ENCODE measurements around the gene PFN3. TPM values are rescaled to one million over a fixed set of nuclear protein-coding genes. Genes with fewer than 3 reads are reported as not detected.
A peak's percentile ranks its signal among the peaks of the same experiment; 100 is the strongest.

Gene PFN3
- polyA plus RNA-seq, 3 donors: not detected

DNA sequence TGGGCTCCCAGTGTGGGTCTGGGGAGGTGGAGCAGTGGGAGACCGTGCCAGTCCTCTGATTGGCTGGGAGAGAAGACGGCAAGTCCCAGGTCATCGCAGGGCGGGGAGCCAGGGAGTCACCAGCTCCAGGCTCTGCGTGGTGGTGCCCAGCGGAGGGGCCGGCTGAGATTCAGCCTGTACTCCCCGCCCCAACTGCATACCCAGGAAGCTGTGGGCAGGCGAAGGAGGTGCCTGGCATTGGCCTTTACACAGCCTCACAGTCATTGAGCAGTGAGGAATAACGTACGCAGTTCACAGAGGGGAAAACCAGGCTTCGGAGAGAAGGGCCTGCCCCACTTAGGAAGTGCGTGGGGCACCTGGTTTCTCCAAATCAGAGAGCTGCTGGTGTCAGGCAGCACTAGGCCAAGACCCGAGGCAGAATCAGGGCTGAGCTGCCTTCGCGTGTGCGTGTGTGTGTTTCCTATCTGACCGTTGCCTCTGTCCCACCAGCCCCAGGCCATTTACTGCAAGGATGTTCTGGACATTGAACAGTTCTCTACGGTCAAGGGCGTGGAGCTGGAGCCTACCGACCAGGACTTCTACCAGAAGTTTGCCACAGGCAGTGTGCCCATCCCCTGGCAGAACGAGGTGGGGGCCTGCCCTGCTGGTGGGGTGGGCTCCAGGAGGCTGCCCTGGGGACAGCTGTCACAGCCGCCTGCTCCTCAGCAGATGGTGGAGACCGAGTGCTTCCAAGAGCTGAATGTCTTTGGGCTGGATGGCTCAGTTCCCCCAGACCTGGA lies 39.9 kb upstream of the PFN3 start:
- 87 to 89% (median 87%) methylated on average over 24 of the region's 24 CpGs for WGBS, 3 donors
- no peak overlapping the region for H3K27ac ChIP-seq (ENCODE audit: low read depth, low read length)

DNA sequence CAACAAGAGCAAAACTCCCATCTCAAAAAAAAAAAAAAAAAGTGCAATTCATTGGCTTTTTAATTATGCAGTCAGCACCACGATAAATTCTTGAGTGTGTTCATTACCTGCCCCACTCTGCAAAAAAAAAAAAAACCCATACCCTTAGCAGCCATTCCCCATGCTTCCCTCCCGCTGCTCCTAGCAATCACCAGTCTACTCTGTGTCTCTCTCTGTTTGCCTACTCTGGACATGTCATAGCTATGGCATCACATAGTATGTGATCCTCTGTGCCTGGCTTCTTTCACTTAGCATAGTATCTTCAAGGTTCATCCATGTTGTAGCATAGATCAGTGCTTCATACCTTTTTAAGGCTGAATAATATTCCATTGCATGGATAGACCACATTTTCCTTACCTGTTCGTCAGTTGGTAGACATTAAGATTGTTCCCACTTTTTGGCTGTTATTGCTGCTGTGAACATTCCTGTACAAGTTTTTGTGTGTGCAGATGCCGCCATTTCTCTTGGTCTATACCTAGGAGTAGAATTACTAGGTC lies 39.1 kb upstream of the PFN3 start:
- WGBS, 3 donors: 95 to 97% (median 97%) methylated on average over 4 of the region's 4 CpGs
- H3K27ac ChIP-seq (ENCODE audit: low read depth, low read length): no peak overlapping the region

DNA sequence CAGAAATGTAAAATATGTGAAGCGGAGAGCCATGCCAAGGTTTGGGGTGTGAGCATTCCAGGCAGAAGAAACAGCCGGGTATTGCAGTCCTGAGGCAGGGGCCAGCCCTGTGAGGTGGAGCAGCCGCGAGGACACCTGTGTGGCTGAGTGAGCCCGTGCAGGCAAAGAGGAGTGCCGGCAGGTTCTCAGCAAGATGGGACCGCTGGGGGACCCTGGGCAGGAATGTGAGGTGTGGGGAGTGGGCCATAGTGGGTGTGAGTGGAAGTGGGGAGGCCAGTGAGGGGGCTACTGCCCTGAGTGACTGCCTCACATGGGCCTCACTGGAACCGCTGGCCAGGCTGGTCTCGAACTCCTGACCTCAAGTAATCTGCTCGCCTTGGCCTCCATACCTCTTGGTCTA lies 38.0 kb upstream of the PFN3 start:
- no peak overlapping the region for H3K27ac ChIP-seq (ENCODE audit: low read depth, low read length)
- 92 to 94% (median 93%) methylated on average over 10 of the region's 10 CpGs for WGBS, 3 donors

DNA sequence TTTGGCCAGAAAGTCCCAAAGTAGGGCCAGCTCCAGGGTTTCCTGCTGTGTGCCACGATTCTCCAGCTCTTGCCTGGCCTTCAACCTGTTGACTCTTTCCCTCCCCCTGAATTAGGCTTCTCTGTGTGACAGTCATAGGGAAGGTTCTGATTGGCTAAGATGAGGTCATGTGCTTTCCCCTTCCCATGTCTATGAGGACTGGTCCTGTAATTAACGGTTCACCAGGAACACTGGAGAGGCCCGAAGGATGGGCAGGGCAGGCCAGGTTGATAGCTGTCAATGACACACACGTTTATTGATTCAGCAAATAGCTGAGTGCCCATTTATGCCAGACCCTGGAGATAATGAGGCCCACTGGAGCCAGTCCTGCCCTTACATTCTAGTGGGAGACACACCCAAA lies 37.2 kb upstream of the PFN3 start:
- 61 to 79% (median 79%) methylated on average over 4 of the region's 4 CpGs for WGBS, 3 donors
- no peak overlapping the region for H3K27ac ChIP-seq (ENCODE audit: low read depth, low read length)

DNA sequence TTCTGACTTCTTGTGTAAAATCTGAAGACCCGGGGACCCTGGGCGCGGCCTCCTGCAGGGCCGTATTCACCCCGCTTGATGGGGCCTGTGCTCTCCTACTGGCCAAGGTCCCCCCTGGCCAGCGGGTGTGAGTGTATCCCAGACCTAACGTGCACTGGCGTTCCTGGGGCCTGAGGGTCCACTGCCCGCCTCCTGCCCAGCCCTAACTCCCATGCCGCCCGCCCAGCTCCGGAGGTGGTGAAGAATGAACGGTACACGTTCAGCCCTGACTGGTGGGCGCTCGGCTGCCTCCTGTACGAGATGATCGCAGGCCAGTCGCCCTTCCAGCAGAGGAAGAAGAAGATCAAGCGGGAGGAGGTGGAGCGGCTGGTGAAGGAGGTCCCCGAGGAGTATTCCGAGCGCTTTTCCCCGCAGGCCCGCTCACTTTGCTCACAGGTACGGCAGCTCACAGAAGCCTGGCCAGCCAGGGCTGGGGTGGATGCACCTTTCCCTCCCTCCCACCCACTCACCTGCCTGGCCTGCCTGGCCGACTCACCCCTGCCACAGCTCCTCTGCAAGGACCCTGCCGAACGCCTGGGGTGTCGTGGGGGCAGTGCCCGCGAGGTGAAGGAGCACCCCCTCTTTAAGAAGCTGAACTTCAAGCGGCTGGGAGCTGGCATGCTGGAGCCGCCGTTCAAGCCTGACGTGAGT lies 35.5 kb upstream of the PFN3 start:
- 96 to 97% (median 97%) methylated on average over 36 to 37 of the region's 37 CpGs for WGBS, 3 donors

DNA sequence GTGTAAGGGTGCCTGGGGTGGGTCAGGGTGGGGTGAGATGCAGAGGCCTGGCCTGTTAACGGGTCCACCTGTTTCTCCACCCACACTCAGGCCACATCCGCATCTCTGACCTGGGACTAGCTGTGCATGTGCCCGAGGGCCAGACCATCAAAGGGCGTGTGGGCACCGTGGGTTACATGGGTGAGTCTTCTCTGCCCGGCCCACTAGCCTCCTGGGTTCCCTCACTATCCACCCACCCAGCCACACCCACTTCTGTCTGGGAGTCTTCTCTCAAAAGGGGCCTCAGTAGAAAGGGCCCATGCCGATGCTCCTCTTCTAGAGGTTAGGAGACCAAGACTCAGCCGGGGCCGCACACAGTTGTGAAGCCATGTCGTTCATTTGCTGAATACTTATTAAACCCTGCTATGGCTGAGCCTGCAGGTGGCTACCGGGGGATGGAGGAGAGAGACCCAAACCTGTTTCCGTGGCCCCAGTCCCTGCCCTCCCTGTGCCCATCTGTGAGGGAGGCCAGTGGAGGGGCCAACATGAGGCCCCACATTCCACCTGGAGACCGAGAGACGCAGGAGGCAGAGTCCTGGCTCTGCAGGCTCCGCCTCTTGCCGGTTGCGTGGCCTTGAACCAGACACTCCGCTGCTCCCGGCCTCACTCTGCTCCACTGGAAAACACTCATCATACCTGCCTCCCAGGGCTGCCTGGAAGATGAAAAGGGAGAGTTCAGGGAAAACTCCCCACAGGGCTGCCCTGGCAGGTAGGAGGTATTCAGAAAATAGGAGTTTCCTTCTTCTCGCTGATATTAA lies 34.7 kb upstream of the PFN3 start:
- H3K27ac ChIP-seq (ENCODE audit: low read depth, low read length): no peak overlapping the region
- WGBS, 3 donors: 88 to 96% (median 92%) methylated on average over 20 of the region's 20 CpGs

More for the DNA sequence above, 35.5 kb upstream of the PFN3 start:
- H3K27ac ChIP-seq (ENCODE audit: low read depth, low read length): no peak overlapping the region

DNA sequence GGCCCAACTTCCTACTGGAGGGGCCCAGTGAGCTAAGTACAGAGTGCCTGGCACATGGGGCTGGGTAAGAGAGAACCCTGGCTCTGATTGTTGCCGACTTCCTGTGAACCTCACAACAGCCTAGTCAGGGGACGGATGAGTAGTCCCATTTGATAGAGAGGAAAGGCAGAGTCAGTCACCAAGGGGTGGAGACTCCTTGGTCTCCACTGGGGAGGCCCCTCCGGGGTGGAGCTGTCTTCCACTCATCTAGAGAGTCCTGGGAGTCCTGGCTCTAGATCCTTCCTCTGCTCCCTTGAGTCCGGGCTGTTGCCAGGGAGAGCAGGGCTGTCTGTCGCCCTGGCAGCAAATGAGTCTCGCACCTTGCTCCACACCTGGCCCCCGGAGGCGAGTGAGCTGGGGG lies 34.0 kb upstream of the PFN3 start:
- WGBS, 3 donors: 87 to 89% (median 87%) methylated on average over 8 of the region's 8 CpGs
- H3K27ac ChIP-seq (ENCODE audit: low read depth, low read length): no peak overlapping the region

DNA sequence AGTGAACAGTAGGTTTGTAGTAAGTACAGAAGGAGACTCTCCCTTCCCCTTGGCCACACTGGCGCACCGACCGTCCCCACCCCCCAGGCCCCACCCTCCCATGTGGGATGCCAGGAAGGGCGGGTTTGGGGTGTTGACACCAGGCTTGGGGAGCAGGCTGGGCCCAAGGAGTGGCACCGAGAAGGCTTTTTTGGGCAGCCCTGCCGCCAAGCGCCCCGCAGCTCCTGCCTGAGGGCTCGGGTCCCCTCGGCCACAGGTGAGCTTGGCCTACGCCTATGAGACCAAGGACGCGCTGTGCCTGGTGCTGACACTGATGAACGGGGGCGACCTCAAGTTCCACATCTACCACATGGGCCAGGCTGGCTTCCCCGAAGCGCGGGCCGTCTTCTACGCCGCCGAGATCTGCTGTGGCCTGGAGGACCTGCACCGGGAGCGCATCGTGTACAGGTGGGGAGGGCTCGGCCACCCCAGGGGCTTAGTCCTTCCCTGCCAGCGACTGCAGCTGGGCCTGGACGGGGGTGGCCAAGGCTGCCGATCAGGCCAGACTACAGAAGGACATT lies 33.3 kb upstream of the PFN3 start:
- H3K27ac ChIP-seq (ENCODE audit: low read depth, low read length): no peak overlapping the region
- WGBS, 3 donors: 91 to 97% (median 92%) methylated on average over 25 to 29 of the region's 29 CpGs

DNA sequence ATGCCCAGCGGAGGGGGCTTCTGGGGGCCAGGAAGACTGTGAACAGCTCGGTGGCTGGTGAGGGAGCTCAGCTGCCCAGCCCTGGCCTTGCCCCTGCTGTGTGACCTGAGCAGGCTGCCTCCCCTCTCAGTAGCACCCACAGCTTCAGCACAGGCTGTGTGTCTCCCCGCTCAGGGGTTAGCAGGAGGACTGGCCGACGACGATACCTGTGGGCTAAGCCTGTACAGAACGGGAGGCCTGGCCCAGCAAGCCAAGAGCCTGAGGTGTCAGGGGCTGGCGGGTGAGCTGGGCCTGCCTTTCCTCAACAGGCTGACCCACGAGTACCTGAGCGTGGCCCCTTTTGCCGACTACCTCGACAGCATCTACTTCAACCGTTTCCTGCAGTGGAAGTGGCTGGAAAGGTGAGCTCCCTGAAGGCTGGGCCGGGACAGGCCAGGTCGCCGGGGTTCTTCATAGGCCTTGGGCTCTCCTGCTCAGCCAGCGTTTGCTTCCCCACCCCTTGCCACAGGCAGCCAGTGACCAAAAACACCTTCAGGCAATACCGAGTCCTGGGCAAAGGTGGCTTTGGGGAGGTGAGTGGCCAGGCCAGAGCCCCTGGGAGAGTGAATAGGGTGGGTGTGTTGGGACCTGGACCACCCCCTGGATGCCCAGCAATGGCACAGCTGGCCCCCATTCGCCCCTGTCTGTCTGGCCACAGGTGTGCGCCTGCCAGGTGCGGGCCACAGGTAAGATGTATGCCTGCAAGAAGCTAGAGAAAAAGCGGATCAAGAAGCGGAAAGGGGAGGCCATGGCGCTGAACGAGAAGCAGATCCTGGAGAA lies 32.6 kb upstream of the PFN3 start:
- no peak overlapping the region for H3K27ac ChIP-seq (ENCODE audit: low read depth, low read length)
- 94 to 96% (median 94%) methylated on average over 24 to 25 of the region's 25 CpGs for WGBS, 3 donors

DNA sequence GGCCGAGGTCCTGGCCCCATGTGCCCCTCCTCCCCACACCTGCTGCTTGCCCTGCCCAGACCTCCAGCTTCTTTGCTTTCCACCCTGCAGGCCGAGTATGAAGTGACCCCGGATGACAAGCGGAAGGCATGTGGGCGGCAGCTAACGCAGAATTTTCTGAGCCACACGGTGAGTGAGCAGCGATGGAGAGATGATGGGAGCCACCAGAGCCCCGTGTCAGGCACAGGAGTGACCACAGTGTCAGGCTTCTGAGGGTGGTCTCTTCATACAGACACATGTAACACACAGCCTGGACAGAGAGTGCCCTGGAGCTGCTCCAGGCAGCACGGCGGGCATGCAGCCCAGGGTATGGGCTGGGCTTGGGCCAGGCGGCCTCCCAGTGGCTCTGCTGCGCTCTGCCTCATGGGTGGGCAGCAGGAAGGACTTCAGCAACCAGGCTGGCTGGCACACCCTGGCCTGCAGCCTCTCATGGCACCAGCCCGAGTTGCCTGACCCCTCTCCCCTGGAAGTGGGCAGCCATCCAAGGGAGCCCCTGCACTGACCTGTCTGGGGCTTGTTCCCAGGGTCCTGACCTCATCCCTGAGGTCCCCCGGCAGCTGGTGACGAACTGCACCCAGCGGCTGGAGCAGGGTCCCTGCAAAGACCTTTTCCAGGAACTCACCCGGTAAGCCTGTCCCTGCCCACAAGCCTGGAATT lies 31.8 kb upstream of the PFN3 start:
- WGBS, 3 donors: 75 to 89% (median 82%) methylated on average over 18 of the region's 18 CpGs
- no peak overlapping the region for H3K27ac ChIP-seq (ENCODE audit: low read depth, low read length)

DNA sequence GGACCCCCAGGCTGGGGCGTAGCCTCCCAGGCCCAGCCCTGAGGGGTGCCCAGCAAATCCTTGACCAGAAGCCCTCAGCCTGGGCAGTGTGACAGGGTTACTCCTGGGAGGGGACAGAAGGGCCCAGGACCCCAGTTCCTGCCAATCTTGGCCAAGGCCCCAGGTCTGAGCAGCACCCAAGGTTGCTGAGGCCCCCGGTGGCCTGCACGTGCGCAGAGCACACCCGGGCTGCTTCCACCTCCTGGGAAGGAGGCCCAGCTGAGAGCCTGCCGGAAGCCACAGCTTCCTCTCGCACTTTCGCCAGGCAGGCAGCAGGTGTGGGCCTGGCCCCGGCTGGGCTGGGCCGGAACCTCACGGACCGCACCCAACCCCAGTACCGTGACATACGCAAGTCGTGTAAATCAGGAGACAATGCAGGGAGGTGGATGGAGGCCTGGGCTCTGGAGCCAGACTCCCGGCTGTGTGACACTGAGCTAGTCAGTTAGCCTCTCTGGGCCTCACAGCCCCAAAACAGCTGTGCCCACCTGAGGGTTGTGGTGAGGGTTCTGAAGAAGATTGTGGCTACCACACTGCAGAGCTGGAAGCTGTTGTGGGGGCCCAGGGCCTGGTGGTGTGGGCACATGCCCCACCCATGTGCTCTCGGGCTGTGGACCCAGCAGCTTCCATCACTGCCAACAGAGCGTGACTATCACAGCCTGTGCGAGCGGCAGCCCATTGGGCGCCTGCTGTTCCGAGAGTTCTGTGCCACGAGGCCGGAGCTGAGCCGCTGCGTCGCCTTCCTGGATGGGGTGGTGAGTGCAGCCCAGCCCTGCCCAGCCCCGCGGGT lies 31.1 kb upstream of the PFN3 start:
- 58 to 87% (median 58%) methylated on average over 29 of the region's 29 CpGs for WGBS, 3 donors
- H3K27ac ChIP-seq (ENCODE audit: low read depth, low read length): peak overlapping the region; percentile 17

DNA sequence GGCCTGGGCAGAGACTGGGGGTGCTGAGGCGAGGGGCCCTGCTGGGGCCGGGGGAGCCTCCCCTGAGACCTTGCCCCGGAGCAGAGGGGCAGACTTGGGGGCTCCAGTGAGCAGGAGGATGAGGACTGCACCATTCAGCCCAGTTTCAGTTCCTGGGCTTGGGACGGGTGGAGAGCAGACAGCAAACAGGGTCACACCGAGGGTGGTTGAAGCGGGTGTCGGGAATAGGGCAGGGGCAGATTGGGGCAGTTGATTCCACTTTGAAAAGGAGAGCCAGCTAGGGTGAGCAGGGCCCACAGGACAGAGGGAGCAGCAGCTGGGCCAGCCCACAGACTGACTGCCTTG lies 30.5 kb upstream of the PFN3 start:
- WGBS, 3 donors: 77 to 91% (median 82%) methylated on average over 7 of the region's 7 CpGs
- peak overlapping the region; percentile 17 for H3K27ac ChIP-seq (ENCODE audit: low read depth, low read length)

DNA sequence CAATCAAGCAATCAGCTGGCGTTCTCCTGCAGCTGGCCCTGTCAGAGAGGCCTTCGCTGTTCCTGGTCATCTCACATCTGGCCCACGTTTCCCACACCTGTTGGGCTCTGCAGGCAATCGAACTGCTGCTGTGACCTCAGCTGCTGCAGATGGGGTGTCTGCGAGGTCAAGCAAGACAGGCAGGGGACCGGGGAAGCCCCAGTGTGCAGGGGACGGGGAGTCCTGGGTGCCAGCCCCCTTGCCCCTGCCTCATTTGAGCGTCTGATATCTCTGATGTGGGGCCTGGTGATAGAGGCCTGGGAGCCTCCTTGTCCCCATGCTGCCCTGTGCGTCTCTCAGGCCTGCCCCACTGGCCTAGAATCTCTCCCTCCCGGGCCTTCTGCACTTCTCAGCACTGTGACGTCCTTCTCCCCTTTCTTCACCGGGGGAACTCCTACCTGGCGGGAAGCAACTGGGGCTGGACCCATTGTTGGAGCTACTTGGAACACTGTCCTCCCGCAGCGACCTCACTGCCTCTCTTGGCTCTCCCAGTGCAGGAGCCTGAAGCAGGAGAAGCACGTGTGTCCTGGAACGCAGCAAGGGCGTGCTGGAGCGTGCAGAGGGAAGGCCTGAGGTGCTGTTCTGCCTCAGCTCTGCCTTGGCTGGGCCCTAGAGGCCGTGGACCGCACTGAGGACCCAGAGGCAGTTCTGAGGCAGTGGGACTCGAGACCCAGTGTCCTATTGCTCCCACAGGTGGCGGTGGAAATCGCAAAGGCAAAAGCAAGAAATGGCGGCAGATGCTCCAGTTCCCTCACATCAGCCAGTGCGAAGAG lies 29.9 kb upstream of the PFN3 start:
- 83 to 89% (median 86%) methylated on average over 26 of the region's 26 CpGs for WGBS, 3 donors
- H3K27ac ChIP-seq (ENCODE audit: low read depth, low read length): peak overlapping the region; percentile 73

DNA sequence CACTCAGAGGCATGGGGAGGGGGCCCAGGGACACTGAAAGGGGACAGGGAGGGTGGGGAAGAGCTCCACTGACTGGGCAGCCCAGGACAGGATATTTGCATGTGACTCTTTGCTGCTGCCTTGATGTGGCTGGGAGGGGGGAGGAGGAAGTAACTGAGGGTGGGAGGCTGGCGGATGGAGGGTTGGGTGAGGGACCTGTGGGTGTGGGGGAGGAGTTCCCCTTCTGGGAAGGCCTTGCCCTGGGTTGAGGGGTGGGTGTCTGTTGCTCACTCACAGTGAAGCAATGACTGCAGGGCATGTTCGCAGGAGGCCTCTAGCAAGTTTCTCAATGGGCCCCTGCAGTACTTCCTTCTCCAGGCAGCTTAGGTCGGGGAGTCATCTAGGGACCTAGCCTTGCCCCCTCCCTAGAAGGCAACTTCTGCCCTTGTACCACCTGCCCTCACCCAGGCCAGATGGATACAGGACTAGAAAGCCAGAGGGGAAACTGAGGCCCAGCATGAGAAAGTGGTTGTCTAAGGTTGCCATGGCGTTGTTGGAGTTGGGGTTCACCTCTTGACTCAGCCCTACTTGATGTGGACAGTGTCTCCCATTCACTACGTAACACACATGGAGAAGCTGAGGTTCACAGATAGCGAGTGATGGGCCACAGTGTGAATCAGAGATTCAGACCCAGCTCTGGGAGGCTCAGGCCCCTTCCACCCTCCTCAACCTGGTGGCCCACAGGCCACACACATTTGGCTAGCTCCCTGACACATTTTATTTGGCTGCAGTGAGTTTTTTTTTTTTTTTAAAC lies 29.0 kb upstream of the PFN3 start:
- WGBS, 3 donors: 52 to 86% (median 56%) methylated on average over 6 of the region's 6 CpGs

DNA sequence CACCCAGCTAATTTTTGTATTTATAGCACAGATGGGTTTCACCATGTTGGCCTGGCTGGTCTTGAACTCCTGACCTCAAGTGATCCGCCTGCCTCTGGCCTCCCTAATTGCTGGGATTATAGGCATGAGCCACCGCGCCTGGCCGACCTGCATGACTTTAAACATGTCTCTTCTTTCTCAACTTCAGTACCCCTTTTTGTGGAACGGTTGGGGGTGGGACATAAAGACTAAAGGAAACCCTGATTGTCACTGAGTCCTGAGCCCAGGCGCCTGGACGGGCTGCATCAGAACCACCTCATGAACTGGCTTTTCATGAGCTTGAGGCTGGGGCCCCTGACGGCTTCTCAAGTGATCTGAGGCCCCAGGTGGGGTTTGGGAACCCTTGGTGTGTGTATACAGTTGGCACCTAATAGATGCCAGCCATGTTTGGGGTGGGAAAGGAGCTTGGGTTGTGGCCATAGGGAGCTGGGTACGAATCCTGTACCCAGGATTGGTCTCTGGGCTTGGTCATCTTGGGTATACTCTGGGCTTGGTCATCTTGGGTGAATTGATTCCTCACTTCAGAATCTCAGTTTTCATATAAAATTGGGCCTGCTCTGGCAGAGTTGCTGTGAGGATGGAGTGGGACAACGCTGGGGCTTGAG lies 28.2 kb upstream of the PFN3 start:
- H3K27ac ChIP-seq (ENCODE audit: low read depth, low read length): peak overlapping the region; percentile 56
- WGBS, 3 donors: 56 to 87% (median 66%) methylated on average over 10 of the region's 10 CpGs

More for the DNA sequence above, 29.0 kb upstream of the PFN3 start:
- peak overlapping the region; percentile 56 for H3K27ac ChIP-seq (ENCODE audit: low read depth, low read length)

Measured in adipose tissue (tissue), 3 donors.